KBM-7 (cell line): ENCODE results near the gene POLDIP3.

Experiments
- DNase-seq: peaks from one replicate; pipeline ENCODE4 v3.0.0-alpha.2; 2015
- in situ Hi-C: fragments of 300-500 bp; cut with MboI; formaldehyde crosslinking; loops from 2 replicates; pipeline ENCODE4 v1.14.3; 2020; ENCODE audit warnings: low sequenced_read_pairs, low pct_unique_long_range_greater_than_20kb, mixed read lengths

POLDIP3 gene

GRCh38 chr22:42614312-42615091 lies at the start of gene POLDIP3:
POLDIP3 (minus strand) TSS chr22:42614883; CDS start chr22:42614857, 26 bp downstream.
- peak; percentile 97 for DNase-seq
- in situ Hi-C loops = no loop called here

- in situ Hi-C loops = no loop called here
- DNase-seq = peak; percentile 82
Measured at GRCh38 chr22:42661985-42662831, 47.5 kb upstream of the POLDIP3 start.

- DNase-seq = no peak
- in situ Hi-C loops = no loop called here
Measured at GRCh38 chr22:42656578-42656977, 41.9 kb upstream of the POLDIP3 start.

GRCh38 chr22:42655693-42656092 lies 41.0 kb upstream of the POLDIP3 start:
- no peak for DNase-seq
- in situ Hi-C loops = no loop called here

GRCh38 chr22:42654436-42655073 lies 39.9 kb upstream of the POLDIP3 start:
- DNase-seq = no peak
- in situ Hi-C loops = no loop called here

- in situ Hi-C loops = no loop called here
Measured at GRCh38 chr22:42653999-42654398, 39.3 kb upstream of the POLDIP3 start.

GRCh38 chr22:42651134-42651533 lies 36.5 kb upstream of the POLDIP3 start:
- DNase-seq = no peak
- in situ Hi-C loops = no loop called here

More at GRCh38 chr22:42653999-42654398, 39.3 kb upstream of the POLDIP3 start:
- DNase-seq = no peak

GRCh38 chr22:42649246-42650099 lies 34.8 kb upstream of the POLDIP3 start, which contains the start of gene CYB5R3:
CYB5R3 (minus strand) TSS chr22:42649392; CDS start chr22:42649315, 77 bp downstream.
- peak; percentile 74 for DNase-seq
- in situ Hi-C loops = no loop called here

- peak; percentile 47 for DNase-seq
- in situ Hi-C loops = no loop called here
Measured at GRCh38 chr22:42648368-42649245, 33.9 kb upstream of the POLDIP3 start.

GRCh38 chr22:42648017-42648367 lies 33.3 kb upstream of the POLDIP3 start:
- DNase-seq = no peak
- in situ Hi-C loops = no loop called here

GRCh38 chr22:42646569-42647525 lies 32.2 kb upstream of the POLDIP3 start:
- peak; percentile 14 for DNase-seq
- in situ Hi-C loops = no loop called here

GRCh38 chr22:42645938-42646568 lies 31.4 kb upstream of the POLDIP3 start:
- in situ Hi-C loops = no loop called here
- DNase-seq = no peak

GRCh38 chr22:42645341-42645937 lies 30.8 kb upstream of the POLDIP3 start:
- in situ Hi-C loops = no loop called here
- DNase-seq = no peak

GRCh38 chr22:42644422-42645340 lies 30.0 kb upstream of the POLDIP3 start:
- DNase-seq = peak; percentile 49
- in situ Hi-C loops = no loop called here
